B cell (primary cell): Measurements from ENCODE around the gene MUC6. TPM values are rescaled to one million over a fixed set of nuclear protein-coding genes. Genes with fewer than 3 reads are reported as not detected.

Experiments
- ATAC-seq: fragments of 200-7000 bp; cut with Tn5 transposase; one replicate; pipeline ENCODE4 v1.10.0; 2021; ENCODE audit warnings: low read depth, mild to moderate bottlenecking, moderate number of reproducible peaks, moderate library complexity
- CTCF ChIA-PET: fragments of 350-600 bp; sonication (Branson Sonifier 250); formaldehyde crosslinking; loops from one replicate; lab custom pipeline; 2021; ENCODE audit warnings: antibody characterized with exemption, inconsistent platforms; lab: Charles Lee
- POLR2A ChIA-PET: fragments of 350-600 bp; sonication (Branson Sonifier 250); formaldehyde crosslinking; loops from one replicate; lab custom pipeline; 2021; ENCODE audit warnings: antibody characterized with exemption; lab: Charles Lee
- DNase-seq: peaks from one replicate; pipeline ENCODE4 v3.0.0; 2013
- H2AFZ ChIP-seq: 2 replicates; pipeline ENCODE4 v1.6.1; 2012; ENCODE audit warnings: mild to moderate bottlenecking, low read depth, low read length; ENCODE audit not compliant: insufficient read depth, poor library complexity, severe bottlenecking
- H3K27ac ChIP-seq, 2 donors: 1 replicate in 1 of 2; 2 replicates in 1 of 2; pipeline ENCODE4 v1.5.1; 2012 to 2013; ENCODE audit warnings: low read length in 2 of 2, mild to moderate bottlenecking in 2 of 2, moderate library complexity in 1 of 2
- H3K27me3 ChIP-seq, 4 experiments: fragments of 200-600 bp in 1 of 4; sonication (generic) in 1 of 4; replicated peaks in 1 of 4; 1 replicate in 2 of 4; 2 replicates in 2 of 4; pipeline versions ENCODE4 v1.6.1 to v1.7.0; 2013 to 2016; ENCODE audit warnings: low read length in 3 of 4, mild to moderate bottlenecking in 2 of 4, mixed read lengths in 1 of 4, moderate library complexity in 1 of 4; ENCODE audit not compliant: insufficient read depth in 4 of 4, control insufficient read depth in 3 of 4; ENCODE audit errors: control extremely low read depth in 1 of 4
- H3K36me3 ChIP-seq, 2 experiments: replicated peaks in 1 of 2; 1 replicate in 1 of 2; 2 replicates in 1 of 2; pipeline versions ENCODE4 v1.6.1 to v1.7.1; 2013; ENCODE audit warnings: low read length in 1 of 2; ENCODE audit not compliant: insufficient read depth in 2 of 2, control insufficient read depth in 1 of 2; ENCODE audit errors: control extremely low read depth in 1 of 2, extremely low read depth in 1 of 2
- H3K4me1 ChIP-seq, 2 donors: fragments of 200-600 bp in 1 of 2; sonication (generic) in 1 of 2; 1 replicate in 1 of 2; 2 replicates in 1 of 2; pipeline versions ENCODE4 v1.5.1 to v1.6.1; 2013 to 2017; ENCODE audit warnings: low read length in 2 of 2; ENCODE audit not compliant: control insufficient read depth in 2 of 2, insufficient read depth in 2 of 2
- H3K4me2 ChIP-seq: replicated peaks from 2 replicates; pipeline ENCODE3; 2012; ENCODE audit warnings: mild to moderate bottlenecking, low read depth, low read length; ENCODE audit not compliant: poor library complexity, severe bottlenecking
- H3K4me3 ChIP-seq, 5 experiments: fragments of 200-600 bp in 1 of 5; sonication (generic) in 1 of 5; 1 replicate in 3 of 5; 2 replicates in 2 of 5; pipeline versions ENCODE4 v1.5.1 to v1.7.0; 2011 to 2016; ENCODE audit warnings: low read length in 4 of 5, mild to moderate bottlenecking in 4 of 5, low read depth in 2 of 5, control low read depth in 1 of 5, moderate library complexity in 1 of 5; ENCODE audit not compliant: insufficient read depth in 1 of 5; ENCODE audit errors: control extremely low read depth in 1 of 5, extremely low read depth in 1 of 5
- H3K79me2 ChIP-seq: fragments of 200-600 bp; sonication (generic); one replicate; pipeline ENCODE4 v1.6.0; 2016; ENCODE audit warnings: low read length; ENCODE audit not compliant: control insufficient read depth, insufficient read depth
- H3K9ac ChIP-seq: fragments of 200-600 bp; sonication (generic); 2 replicates; pipeline ENCODE4 v1.6.1; 2017; ENCODE audit warnings: mild to moderate bottlenecking, low read length, moderate library complexity
- H3K9me3 ChIP-seq, 3 donors: one replicate each; pipeline versions ENCODE4 v1.6.1 to v1.7.1; 2013; ENCODE audit warnings: low read length in 2 of 3; ENCODE audit not compliant: control insufficient read depth in 2 of 3, insufficient read depth in 1 of 3; ENCODE audit errors: control extremely low read depth in 1 of 3
- H4K20me1 ChIP-seq: 2 replicates; pipeline ENCODE4 v1.6.0; 2012; ENCODE audit warnings: mild to moderate bottlenecking, low read length; ENCODE audit not compliant: insufficient read depth, control insufficient read depth, poor library complexity, severe bottlenecking
- H3K27ac Mint-ChIP-seq: one replicate; pipeline ENCODE4 v1.8.0; 2021; ENCODE audit warnings: mixed read lengths
- H3K27me3 Mint-ChIP-seq: one replicate; pipeline ENCODE4 v1.8.0; 2021; ENCODE audit warnings: mixed read lengths
- H3K4me1 Mint-ChIP-seq: one replicate; pipeline ENCODE4 v1.8.0; 2021; ENCODE audit warnings: mixed read lengths
- H3K4me3 Mint-ChIP-seq: one replicate; pipeline ENCODE4 v1.8.0; 2021; ENCODE audit warnings: mixed read lengths
- H3K9me3 Mint-ChIP-seq: one replicate; pipeline ENCODE4 v1.8.0; 2022; ENCODE audit warnings: mixed read lengths; ENCODE audit not compliant: insufficient read depth
- CTCF ChIP-seq: fragments of 200-600 bp; IDR thresholded peaks from one replicate; pipeline ENCODE4 v1.8.0; 2022; ENCODE audit warnings: antibody characterized with exemption, mild to moderate bottlenecking
- EZH2 ChIP-seq: IDR thresholded peaks from 2 replicates; pipeline ENCODE4 v1.6.1; 2012; ENCODE audit warnings: borderline replicate concordance, low read depth, mild to moderate bottlenecking, moderate library complexity, low read length; ENCODE audit not compliant: insufficient read depth, poor library complexity, severe bottlenecking
- WGBS: methylation state at CpG from one replicate; pipeline ENCODE4 v1.1.5; 2013; ENCODE audit warnings: missing lambda C conversion rate; ENCODE audit not compliant: insufficient coverage; 5-methylcytosine and 5-hydroxymethylcytosine counted together
- intact Hi-C: fragments of 100-400 bp; cut with micrococcal nuclease; formaldehyde crosslinking; loops from one replicate; pipeline ENCODE4 v1.10.0; 2022
- polyA plus RNA-seq: library from polyadenylated mRNA; depleted of rRNA; stranded (reverse); fragments of >200 nt; gene quantifications from 2 replicates; pipeline ENCODE4 v1.2.3, GENCODE V29; 2012
- total RNA-seq, 2 donors: library from RNA; stranded (reverse); fragments of 120-200 nt in 1 of 2; gene quantifications; 1 replicate in 1 of 2; 2 replicates in 1 of 2; pipeline versions ENCODE4 v1.2.3 to v1.2.4, GENCODE V29; 2013 to 2022

MUC6 gene
- total and polyA plus RNA-seq, 2 donors (not counting 1 experiment from before 2014, with no cell fraction given), result not detected

- TF ChIP-seq CTCF (no peak), EZH2 (no peak)
- Mint-ChIP-seq H3K27ac (no peak overlapping the region), H3K4me3 (no peak overlapping the region), H3K4me1 (no peaks in the 10 kb centered on the region), H3K9me3 (no peaks in the 10 kb centered on the region), H3K27me3 (no peaks in the 10 kb centered on the region)
- ChIA-PET CTCF (no interaction called here), POLR2A (no interaction called here)
- no peak overlapping the region for H2AFZ ChIP-seq
- intact Hi-C loops, result no loop called here
- H3K36me3 ChIP-seq, result no peaks in the 10 kb centered on the region
- ATAC-seq (no peak), DNase-seq (no peak)
- H3K9me3 ChIP-seq, result no peaks in the 10 kb centered on the region
- no peaks in the 10 kb centered on the region for H4K20me1 ChIP-seq
- H3K4me3 ChIP-seq, result no peak overlapping the region
- H3K4me1 ChIP-seq, result no peaks in the 10 kb centered on the region
- WGBS, result 89% methylated on average over 10 of the region's 10 CpGs
- no peak overlapping the region for H3K27ac ChIP-seq
- no peaks in the 10 kb centered on the region for H3K27me3 ChIP-seq
- H3K4me2 ChIP-seq, result no peak overlapping the region
- no peaks in the 10 kb centered on the region for H3K79me2 ChIP-seq
- no peak overlapping the region for H3K9ac ChIP-seq
These were observed 1.8 kb upstream of the MUC6 start for GRCh38 chr11:1038361-1038760.

GRCh38 chr11:1037506-1038055 is 1.1 kb upstream of the MUC6 start:
- 89% methylated on average over 25 of the region's 26 CpGs for WGBS
- Histone ChIP-seq H3K4me3 (no peak overlapping the region), H4K20me1 (no peaks in the 10 kb centered on the region), H3K27ac (no peak overlapping the region), H3K79me2 (no peaks in the 10 kb centered on the region), H3K36me3 (no peaks in the 10 kb centered on the region), H3K9ac (no peak overlapping the region), H2AFZ (no peak overlapping the region), H3K4me2 (no peak overlapping the region), H3K9me3 (no peaks in the 10 kb centered on the region), H3K27me3 (no peaks in the 10 kb centered on the region), H3K4me1 (no peaks in the 10 kb centered on the region)
- H3K27me3 Mint-ChIP-seq, result no peaks in the 10 kb centered on the region
- no peak overlapping the region for H3K4me3 Mint-ChIP-seq
- no peak for TF ChIP-seq CTCF
- POLR2A ChIA-PET, result no interaction called here
- DNase-seq, result no peak
- no peak for ATAC-seq
- H3K27ac Mint-ChIP-seq, result no peak overlapping the region
- intact Hi-C loops, result no loop called here
- no peaks in the 10 kb centered on the region for H3K9me3 Mint-ChIP-seq
- CTCF ChIA-PET, result no interaction called here
- H3K4me1 Mint-ChIP-seq, result no peaks in the 10 kb centered on the region
